Pericardium fibroblast (primary cell): Measurements from ENCODE around the gene BPTF. TPM values are rescaled to one million over a fixed set of nuclear protein-coding genes. Genes with fewer than 3 reads are reported as not detected.

ENCODE experiments used
- total RNA-seq: library from RNA; depleted of rRNA; stranded (reverse); fragments of >200 nt; gene quantifications from 2 replicates; pipeline ENCODE4 v1.2.3, GENCODE V29; 2015

Gene BPTF
- 31.7 and 35.5 TPM in 2 replicates for total RNA-seq

GRCh38 chr17:67824735-67825626 lies at the start of gene BPTF:
BPTF (plus strand) TSS chr17:67825503; CDS start chr17:67825725, 222 bp downstream.

GRCh38 chr17:67996301-67997171 lies 171.2 kb downstream of the BPTF start, which contains the start of gene C17orf58:
C17orf58 (minus strand) TSS chr17:67996469; CDS start chr17:67996198, 271 bp downstream.

Other genes starting within 250 kb of the BPTF start
- gene NOL11, start 107.6 kb upstream of the BPTF start, total RNA-seq, result 20.6 and 23.6 TPM in 2 replicates
- 15.8 and 21.3 TPM in 2 replicates for gene C17orf58, start 171.0 kb downstream of the BPTF start, total RNA-seq
- 56.5 and 96.6 TPM in 2 replicates for gene KPNA2, start 210.2 kb downstream of the BPTF start, total RNA-seq